B cell (primary cell): Measurements from ENCODE around the gene SLC22A2. TPM values are rescaled to one million over a fixed set of nuclear protein-coding genes. Genes with fewer than 3 reads are reported as not detected.
"Not testable (repeated sequence)": the region's sequence is repeated elsewhere in the genome, so short reads cannot be mapped to it uniquely, and the experiment has no call there.

Experiments
- ATAC-seq: fragments of 200-7000 bp; cut with Tn5 transposase; one replicate; pipeline ENCODE4 v1.10.0; 2021; ENCODE audit warnings: low read depth, mild to moderate bottlenecking, moderate number of reproducible peaks, moderate library complexity
- CTCF ChIA-PET: fragments of 350-600 bp; sonication (Branson Sonifier 250); formaldehyde crosslinking; loops from one replicate; lab custom pipeline; 2021; ENCODE audit warnings: antibody characterized with exemption, inconsistent platforms; lab: Charles Lee
- POLR2A ChIA-PET: fragments of 350-600 bp; sonication (Branson Sonifier 250); formaldehyde crosslinking; loops from one replicate; lab custom pipeline; 2021; ENCODE audit warnings: antibody characterized with exemption; lab: Charles Lee
- DNase-seq: peaks from one replicate; pipeline ENCODE4 v3.0.0; 2013
- H2AFZ ChIP-seq: 2 replicates; pipeline ENCODE4 v1.6.1; 2012; ENCODE audit warnings: mild to moderate bottlenecking, low read depth, low read length; ENCODE audit not compliant: insufficient read depth, poor library complexity, severe bottlenecking
- H3K27ac ChIP-seq, 2 donors: 1 replicate in 1 of 2; 2 replicates in 1 of 2; pipeline ENCODE4 v1.5.1; 2012 to 2013; ENCODE audit warnings: low read length in 2 of 2, mild to moderate bottlenecking in 2 of 2, moderate library complexity in 1 of 2
- H3K27me3 ChIP-seq, 4 experiments: fragments of 200-600 bp in 1 of 4; sonication (generic) in 1 of 4; replicated peaks in 1 of 4; 1 replicate in 2 of 4; 2 replicates in 2 of 4; pipeline versions ENCODE4 v1.6.1 to v1.7.0; 2013 to 2016; ENCODE audit warnings: low read length in 3 of 4, mild to moderate bottlenecking in 2 of 4, mixed read lengths in 1 of 4, moderate library complexity in 1 of 4; ENCODE audit not compliant: insufficient read depth in 4 of 4, control insufficient read depth in 3 of 4; ENCODE audit errors: control extremely low read depth in 1 of 4
- H3K36me3 ChIP-seq, 2 experiments: replicated peaks in 1 of 2; 1 replicate in 1 of 2; 2 replicates in 1 of 2; pipeline versions ENCODE4 v1.6.1 to v1.7.1; 2013; ENCODE audit warnings: low read length in 1 of 2; ENCODE audit not compliant: insufficient read depth in 2 of 2, control insufficient read depth in 1 of 2; ENCODE audit errors: control extremely low read depth in 1 of 2, extremely low read depth in 1 of 2
- H3K4me1 ChIP-seq, 2 donors: fragments of 200-600 bp in 1 of 2; sonication (generic) in 1 of 2; 1 replicate in 1 of 2; 2 replicates in 1 of 2; pipeline versions ENCODE4 v1.5.1 to v1.6.1; 2013 to 2017; ENCODE audit warnings: low read length in 2 of 2; ENCODE audit not compliant: control insufficient read depth in 2 of 2, insufficient read depth in 2 of 2
- H3K4me2 ChIP-seq: replicated peaks from 2 replicates; pipeline ENCODE3; 2012; ENCODE audit warnings: mild to moderate bottlenecking, low read depth, low read length; ENCODE audit not compliant: poor library complexity, severe bottlenecking
- H3K4me3 ChIP-seq, 5 experiments: fragments of 200-600 bp in 1 of 5; sonication (generic) in 1 of 5; 1 replicate in 3 of 5; 2 replicates in 2 of 5; pipeline versions ENCODE4 v1.5.1 to v1.7.0; 2011 to 2016; ENCODE audit warnings: low read length in 4 of 5, mild to moderate bottlenecking in 4 of 5, low read depth in 2 of 5, control low read depth in 1 of 5, moderate library complexity in 1 of 5; ENCODE audit not compliant: insufficient read depth in 1 of 5; ENCODE audit errors: control extremely low read depth in 1 of 5, extremely low read depth in 1 of 5
- H3K79me2 ChIP-seq: fragments of 200-600 bp; sonication (generic); one replicate; pipeline ENCODE4 v1.6.0; 2016; ENCODE audit warnings: low read length; ENCODE audit not compliant: control insufficient read depth, insufficient read depth
- H3K9ac ChIP-seq: fragments of 200-600 bp; sonication (generic); 2 replicates; pipeline ENCODE4 v1.6.1; 2017; ENCODE audit warnings: mild to moderate bottlenecking, low read length, moderate library complexity
- H3K9me3 ChIP-seq, 3 donors: one replicate each; pipeline versions ENCODE4 v1.6.1 to v1.7.1; 2013; ENCODE audit warnings: low read length in 2 of 3; ENCODE audit not compliant: control insufficient read depth in 2 of 3, insufficient read depth in 1 of 3; ENCODE audit errors: control extremely low read depth in 1 of 3
- H4K20me1 ChIP-seq: 2 replicates; pipeline ENCODE4 v1.6.0; 2012; ENCODE audit warnings: mild to moderate bottlenecking, low read length; ENCODE audit not compliant: insufficient read depth, control insufficient read depth, poor library complexity, severe bottlenecking
- H3K27ac Mint-ChIP-seq: one replicate; pipeline ENCODE4 v1.8.0; 2021; ENCODE audit warnings: mixed read lengths
- H3K27me3 Mint-ChIP-seq: one replicate; pipeline ENCODE4 v1.8.0; 2021; ENCODE audit warnings: mixed read lengths
- H3K4me1 Mint-ChIP-seq: one replicate; pipeline ENCODE4 v1.8.0; 2021; ENCODE audit warnings: mixed read lengths
- H3K4me3 Mint-ChIP-seq: one replicate; pipeline ENCODE4 v1.8.0; 2021; ENCODE audit warnings: mixed read lengths
- H3K9me3 Mint-ChIP-seq: one replicate; pipeline ENCODE4 v1.8.0; 2022; ENCODE audit warnings: mixed read lengths; ENCODE audit not compliant: insufficient read depth
- CTCF ChIP-seq: fragments of 200-600 bp; IDR thresholded peaks from one replicate; pipeline ENCODE4 v1.8.0; 2022; ENCODE audit warnings: antibody characterized with exemption, mild to moderate bottlenecking
- EZH2 ChIP-seq: IDR thresholded peaks from 2 replicates; pipeline ENCODE4 v1.6.1; 2012; ENCODE audit warnings: borderline replicate concordance, low read depth, mild to moderate bottlenecking, moderate library complexity, low read length; ENCODE audit not compliant: insufficient read depth, poor library complexity, severe bottlenecking
- WGBS: methylation state at CpG from one replicate; pipeline ENCODE4 v1.1.5; 2013; ENCODE audit warnings: missing lambda C conversion rate; ENCODE audit not compliant: insufficient coverage; 5-methylcytosine and 5-hydroxymethylcytosine counted together
- intact Hi-C: fragments of 100-400 bp; cut with micrococcal nuclease; formaldehyde crosslinking; loops from one replicate; pipeline ENCODE4 v1.10.0; 2022
- polyA plus RNA-seq: library from polyadenylated mRNA; depleted of rRNA; stranded (reverse); fragments of >200 nt; gene quantifications from 2 replicates; pipeline ENCODE4 v1.2.3, GENCODE V29; 2012
- total RNA-seq, 2 donors: library from RNA; stranded (reverse); fragments of 120-200 nt in 1 of 2; gene quantifications; 1 replicate in 1 of 2; 2 replicates in 1 of 2; pipeline versions ENCODE4 v1.2.3 to v1.2.4, GENCODE V29; 2013 to 2022

The SLC22A2 gene
- total and polyA plus RNA-seq, 2 donors (not counting 1 experiment from before 2014, with no cell fraction given): not detected

GRCh38 chr6:160305926-160306713, 47.5 kb upstream of the SLC22A2 start:
- DNase-seq (no peak), ATAC-seq (no peak)
- H3K9ac ChIP-seq: no peak overlapping the region
- H3K4me3 Mint-ChIP-seq: no peak overlapping the region
- no peaks in the 10 kb centered on the region for H3K79me2 ChIP-seq
- H3K4me2 ChIP-seq: no peak overlapping the region
- no peaks in the 10 kb centered on the region for H3K4me1 Mint-ChIP-seq
- ChIA-PET CTCF (no interaction called here), POLR2A (no interaction called here)
- H2AFZ ChIP-seq: no peak overlapping the region
- H4K20me1 ChIP-seq: no peaks in the 10 kb centered on the region
- H3K9me3 Mint-ChIP-seq: peaks cover 6% of the 10 kb centered on the region
- no peaks in the 10 kb centered on the region for H3K27me3 ChIP-seq
- H3K27ac Mint-ChIP-seq: no peak overlapping the region
- no peaks in the 10 kb centered on the region for H3K36me3 ChIP-seq
- WGBS: 53% methylated on average over 6 of the region's 7 CpGs
- H3K27ac ChIP-seq: no peak overlapping the region
- H3K27me3 Mint-ChIP-seq: no peaks in the 10 kb centered on the region
- intact Hi-C loops: no loop called here
- H3K4me3 ChIP-seq: no peak overlapping the region
- no peak for TF ChIP-seq EZH2
- TF ChIP-seq CTCF: no peak
- H3K4me1 ChIP-seq: no peaks in the 10 kb centered on the region
- H3K9me3 ChIP-seq: peaks cover 0 to 6% (median 2%) of the 10 kb centered on the region in 3 donors

DNA sequence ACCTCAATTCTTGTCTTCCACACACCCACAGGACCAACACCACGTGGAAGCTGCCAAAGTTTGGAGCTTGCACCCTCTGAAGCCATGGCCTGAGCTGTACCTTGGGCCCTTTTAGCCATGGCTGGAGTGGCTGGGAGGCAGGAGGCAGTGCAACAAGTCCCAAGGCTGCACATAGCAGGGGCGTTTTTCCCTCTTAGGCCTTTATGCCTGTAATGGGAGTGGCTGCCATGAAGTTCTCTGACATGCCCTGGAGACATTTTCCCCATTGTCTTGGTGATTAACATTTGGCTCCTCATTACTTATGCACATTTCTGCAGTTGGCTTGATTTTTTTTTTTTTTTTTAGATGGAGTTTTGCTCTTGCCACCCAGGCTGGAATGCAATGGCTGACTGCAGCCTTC, 45.2 kb upstream of the SLC22A2 start:
- H3K4me3 ChIP-seq: no peak overlapping the region
- H3K36me3 ChIP-seq: no peaks in the 10 kb centered on the region
- POLR2A ChIA-PET: no interaction called here
- H3K27me3 ChIP-seq: no peaks in the 10 kb centered on the region
- no peaks in the 10 kb centered on the region for H3K79me2 ChIP-seq
- CTCF ChIA-PET: no interaction called here
- peaks cover 0 to 3% (median 0%) of the 10 kb centered on the region in 3 donors for H3K9me3 ChIP-seq
- no peak overlapping the region for H3K9ac ChIP-seq
- no peaks in the 10 kb centered on the region for H3K27me3 Mint-ChIP-seq
- no peaks in the 10 kb centered on the region for H3K4me1 ChIP-seq
- H2AFZ ChIP-seq: no peak overlapping the region
- intact Hi-C loops: no loop called here
- 57% methylated on average over 1 of the region's 2 CpGs for WGBS
- H3K4me2 ChIP-seq: no peak overlapping the region
- no peaks in the 10 kb centered on the region for H4K20me1 ChIP-seq
- H3K4me1 Mint-ChIP-seq: no peaks in the 10 kb centered on the region
- H3K27ac ChIP-seq: no peak overlapping the region
- no peak for TF ChIP-seq EZH2
- no peak for TF ChIP-seq CTCF
- no peak for DNase-seq
- no peak for ATAC-seq
- peaks cover 2% of the 10 kb centered on the region for H3K9me3 Mint-ChIP-seq
- no peak overlapping the region for H3K4me3 Mint-ChIP-seq
- no peak overlapping the region for H3K27ac Mint-ChIP-seq

DNA sequence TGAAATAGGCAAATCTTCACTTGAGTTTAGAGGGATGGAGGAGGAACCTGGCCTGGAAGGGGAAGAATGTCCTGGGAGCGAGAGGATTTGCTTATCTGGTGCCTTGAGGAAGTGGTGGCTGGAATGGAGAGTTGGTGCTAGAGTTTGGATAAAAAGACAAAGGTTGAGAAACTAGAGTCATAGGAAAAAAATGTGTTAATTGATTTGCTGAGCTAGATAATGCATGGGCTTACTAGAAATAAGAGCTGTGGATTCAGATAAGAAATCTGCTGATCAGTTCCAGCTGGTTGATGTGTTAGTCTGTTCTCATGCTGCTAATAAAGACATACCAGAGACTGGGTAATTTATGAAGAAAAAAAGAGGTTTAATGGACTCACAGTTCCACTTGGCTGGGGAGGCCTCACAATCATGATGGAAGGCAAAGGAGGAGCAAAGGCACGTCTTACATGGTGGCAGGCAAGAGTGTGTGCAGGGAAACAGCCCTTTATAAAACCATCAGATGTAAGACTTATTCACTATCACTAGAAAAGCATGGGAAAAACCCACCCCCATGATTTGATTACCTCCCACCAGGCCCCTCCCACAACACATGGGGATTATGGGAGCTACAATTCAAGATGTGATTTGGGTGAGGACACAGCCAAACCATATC, 43.9 kb upstream of the SLC22A2 start:
- H3K4me3 ChIP-seq, H3K36me3 ChIP-seq, H3K9ac ChIP-seq, ATAC-seq, H3K27ac Mint-ChIP-seq, H3K4me1 ChIP-seq, H4K20me1 ChIP-seq, H3K9me3 Mint-ChIP-seq, CTCF ChIA-PET, DNase-seq, H3K79me2 ChIP-seq, H3K9me3 ChIP-seq, H2AFZ ChIP-seq, H3K27ac ChIP-seq, POLR2A ChIA-PET, H3K27me3 ChIP-seq, H3K27me3 Mint-ChIP-seq, H3K4me2 ChIP-seq, H3K4me3 Mint-ChIP-seq, intact Hi-C loops, H3K4me1 Mint-ChIP-seq: not testable (repeated sequence)
- no CpG with 5 or more reads among the region's 2 CpGs for WGBS
